Stomach (tissue), 9 donors: ENCODE data around the gene PRKCG. TPM values are rescaled to one million over a fixed set of nuclear protein-coding genes. Genes with fewer than 3 reads are reported as not detected.

Source experiments
- DNase-seq, 2 donors: peaks; one replicate each; pipeline versions ENCODE4 v3.0.0 to v3.0.0-alpha.2; 2013 to 2019
- H3K27ac ChIP-seq, 5 donors: fragments of 200-600 bp in 4 of 5; sonication (generic) in 4 of 5; one replicate each; pipeline ENCODE4 v1.5.1; 2013 to 2019; ENCODE audit warnings: mild to moderate bottlenecking in 1 of 5, moderate library complexity in 1 of 5
- H3K27me3 ChIP-seq, 3 donors: fragments of 200-600 bp; sonication (generic); one replicate each; pipeline ENCODE4 v1.5.1; 2017 to 2019; ENCODE audit warnings: mixed run types in 1 of 3
- H3K36me3 ChIP-seq, 4 donors: fragments of 200-600 bp; sonication (generic); 1 replicate in 3 of 4; 2 replicates in 1 of 4; pipeline ENCODE4 v1.5.1; 2016 to 2019
- H3K4me1 ChIP-seq, 4 donors: fragments of 200-600 bp; sonication (generic); one replicate each; pipeline ENCODE4 v1.5.1; 2016 to 2019
- H3K4me3 ChIP-seq, 4 donors: fragments of 200-600 bp; sonication (generic) in 3 of 4; one replicate each; pipeline ENCODE4 v1.5.1; 2016 to 2019; ENCODE audit warnings: mild to moderate bottlenecking in 1 of 4
- H3K9me3 ChIP-seq, 4 donors: fragments of 200-600 bp; sonication (generic); one replicate each; pipeline ENCODE4 v1.5.1; 2016 to 2019
- EP300 ChIP-seq: sonication (generic); formaldehyde crosslinking; IDR thresholded peaks from one replicate; pipeline ENCODE4 v1.6.1; 2017; ENCODE audit warnings: antibody characterized with exemption
- POLR2A ChIP-seq, 4 donors: fragments of 450-650 bp; IDR thresholded peaks; one replicate each; pipeline ENCODE4 v1.6.1; 2016; ENCODE audit warnings: antibody characterized with exemption in 4 of 4, control low read depth in 2 of 4, mild to moderate bottlenecking in 1 of 4, moderate library complexity in 1 of 4
- POLR2AphosphoS5 ChIP-seq, 3 donors: sonication (generic); formaldehyde crosslinking; IDR thresholded peaks; one replicate each; pipeline ENCODE4 v1.6.1; 2016; ENCODE audit warnings: antibody characterized with exemption in 3 of 3
- WGBS, 5 donors: extraction: QIAGEN DNeasy Blood & Tissue Kit in 3 of 5; methylation state at CpG; one replicate each; pipeline versions ENCODE4 v1.1.5 to v1.1.7; 2013 to 2018; 5-methylcytosine and 5-hydroxymethylcytosine counted together
- intact Hi-C: fragments of 100-400 bp; cut with DNase I; formaldehyde crosslinking; loops from one replicate; pipeline ENCODE4 v1.15.1; 2023; ENCODE audit warnings: low total_unique reads
- polyA plus RNA-seq, 3 donors: library from polyadenylated mRNA; stranded (reverse); fragments of 200-250 nt; gene quantifications; one replicate each; pipeline ENCODE4 v1.2.3, GENCODE V29; 2013
- total RNA-seq, 5 donors: library from RNA; depleted of rRNA; stranded (reverse); fragments of >200 nt; gene quantifications; one replicate each; pipeline versions ENCODE4 v1.1.0 to v1.2.3, GENCODE V29; 2014 to 2016
- TF ChIP-seq, protein P1 (sequence below), 7 experiments: fragments of 450-650 bp in 4 of 7; fragments of 200-600 bp in 3 of 7; sonication (generic) in 3 of 7; IDR thresholded peaks; one replicate each; pipeline ENCODE4 v1.5.1; 2016 to 2019; ENCODE audit warnings: antibody characterized with exemption in 7 of 7, control low read depth in 2 of 7, mild to moderate bottlenecking in 1 of 7
- donor health status: healthy with polysubstance abuse.
- donor health status: Bipolar disorder and iron deficiency.
- donor health status: healthy.

PRKCG gene
- total and polyA plus RNA-seq, 8 donors = 0.25 to 0.30 TPM; not detected in 6

DNA sequence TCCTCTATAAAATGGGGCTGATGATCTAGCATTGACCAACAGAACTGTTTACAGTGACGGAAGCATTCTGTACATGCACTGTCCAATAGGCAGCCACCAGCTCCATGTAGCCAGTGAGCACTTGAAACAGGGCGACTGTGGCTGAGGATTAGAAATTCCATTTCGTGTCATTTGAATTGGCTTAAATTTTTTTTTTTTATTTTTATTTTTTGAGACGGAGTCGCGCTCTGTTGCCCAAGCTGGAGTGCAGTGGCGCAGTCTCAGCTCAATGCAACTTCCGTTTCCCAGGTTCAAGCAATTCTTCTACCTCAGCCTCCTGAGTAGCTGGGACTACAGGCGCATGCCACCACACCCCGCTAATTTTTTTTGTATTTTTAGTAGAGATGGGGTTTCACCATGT, 3.0 kb downstream of the PRKCG start:
- no peak overlapping the region for H3K27ac ChIP-seq
- TF ChIP-seq POLR2A (IDR thresholded peaks at IDR 0.05) (no peak), EP300 (no peak), POLR2AphosphoS5 (IDR thresholded peaks at IDR 0.05) (no peak)
- TF ChIP-seq, protein P1, sequence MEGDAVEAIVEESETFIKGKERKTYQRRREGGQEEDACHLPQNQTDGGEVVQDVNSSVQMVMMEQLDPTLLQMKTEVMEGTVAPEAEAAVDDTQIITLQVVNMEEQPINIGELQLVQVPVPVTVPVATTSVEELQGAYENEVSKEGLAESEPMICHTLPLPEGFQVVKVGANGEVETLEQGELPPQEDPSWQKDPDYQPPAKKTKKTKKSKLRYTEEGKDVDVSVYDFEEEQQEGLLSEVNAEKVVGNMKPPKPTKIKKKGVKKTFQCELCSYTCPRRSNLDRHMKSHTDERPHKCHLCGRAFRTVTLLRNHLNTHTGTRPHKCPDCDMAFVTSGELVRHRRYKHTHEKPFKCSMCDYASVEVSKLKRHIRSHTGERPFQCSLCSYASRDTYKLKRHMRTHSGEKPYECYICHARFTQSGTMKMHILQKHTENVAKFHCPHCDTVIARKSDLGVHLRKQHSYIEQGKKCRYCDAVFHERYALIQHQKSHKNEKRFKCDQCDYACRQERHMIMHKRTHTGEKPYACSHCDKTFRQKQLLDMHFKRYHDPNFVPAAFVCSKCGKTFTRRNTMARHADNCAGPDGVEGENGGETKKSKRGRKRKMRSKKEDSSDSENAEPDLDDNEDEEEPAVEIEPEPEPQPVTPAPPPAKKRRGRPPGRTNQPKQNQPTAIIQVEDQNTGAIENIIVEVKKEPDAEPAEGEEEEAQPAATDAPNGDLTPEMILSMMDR (IDR thresholded peaks at IDR 0.05) = no peak
- H3K4me3 ChIP-seq = no peak overlapping the region
- DNase-seq = no peak
- H3K4me1 ChIP-seq = peaks cover 13 to 36% (median 26%) of the 10 kb centered on the region in 4 donors
- intact Hi-C loops = no loop called here
- no peaks in the 10 kb centered on the region for H3K36me3 ChIP-seq
- WGBS, 5 donors = 90 to 96% (median 95%) methylated on average over 10 of the region's 10 CpGs
- H3K9me3 ChIP-seq = no peaks in the 10 kb centered on the region
- H3K27me3 ChIP-seq = peaks cover 18 to 72% (median 36%) of the 10 kb centered on the region in 3 donors

DNA sequence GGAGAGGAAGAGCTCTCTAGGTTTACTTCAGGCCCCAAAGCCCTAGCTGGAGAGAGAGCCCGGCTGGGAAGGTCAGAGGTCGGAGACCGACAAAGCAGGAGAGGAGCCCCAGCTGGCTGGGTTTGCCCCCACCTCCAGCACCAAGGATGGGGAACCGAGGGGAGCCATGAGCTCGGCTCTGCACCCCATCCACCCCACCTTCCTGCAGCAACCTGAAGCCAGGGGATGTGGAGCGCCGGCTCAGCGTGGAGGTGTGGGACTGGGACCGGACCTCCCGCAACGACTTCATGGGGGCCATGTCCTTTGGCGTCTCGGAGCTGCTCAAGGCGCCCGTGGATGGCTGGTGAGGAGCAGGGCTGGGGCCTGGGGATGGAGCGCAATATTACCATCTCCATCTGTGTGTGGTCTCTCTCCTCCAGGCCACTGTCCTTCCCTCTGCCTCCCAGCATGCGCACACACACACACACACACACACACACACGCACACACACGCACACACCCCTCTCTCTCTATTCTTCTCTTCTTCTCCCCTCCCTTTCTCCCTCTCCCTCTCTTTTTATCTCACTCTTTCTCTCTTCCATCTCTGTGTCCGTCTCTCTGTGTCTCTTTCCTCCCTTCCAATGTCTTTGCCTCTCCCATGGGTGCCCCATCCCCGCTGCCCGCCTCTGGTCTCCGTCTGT, 10.4 kb downstream of the PRKCG start:
- H3K27ac ChIP-seq = no peak overlapping the region
- DNase-seq = no peak
- 67 to 82% (median 75%) methylated on average over 19 to 23 of the region's 23 CpGs for WGBS, 5 donors
- no peaks in the 10 kb centered on the region for H3K9me3 ChIP-seq
- peaks cover 0 to 11% (median 8%) of the 10 kb centered on the region in 4 donors for H3K4me1 ChIP-seq
- no peak overlapping the region for H3K4me3 ChIP-seq
- TF ChIP-seq POLR2A (IDR thresholded peaks at IDR 0.05) (no peak), POLR2AphosphoS5 (IDR thresholded peaks at IDR 0.05) (no peak), EP300 (no peak)
- TF ChIP-seq, protein P1 (IDR thresholded peaks at IDR 0.05) = no peak
- intact Hi-C loops = loop anchor here (10.0 kb wide), 1 partner anchor 48 kb away; no protein-coding TSS in a partner anchor
- H3K36me3 ChIP-seq = no peaks in the 10 kb centered on the region
- H3K27me3 ChIP-seq = peaks cover 0 to 82% (median 30%) of the 10 kb centered on the region in 3 donors

DNA sequence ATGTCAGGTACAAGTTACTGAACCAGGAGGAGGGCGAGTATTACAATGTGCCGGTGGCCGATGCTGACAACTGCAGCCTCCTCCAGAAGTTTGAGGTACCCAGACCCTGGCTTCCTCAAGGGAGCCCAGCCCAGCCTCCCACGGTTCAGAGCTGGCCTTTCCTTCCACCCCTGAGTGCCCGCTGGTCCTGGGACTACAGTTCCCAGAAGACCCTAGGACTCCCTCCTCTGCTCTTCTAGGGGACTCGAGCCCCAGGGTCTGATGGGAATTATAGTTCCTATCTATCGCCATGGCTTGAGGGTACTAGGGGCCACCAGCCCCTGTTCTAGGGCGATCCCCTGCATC, 11.0 kb downstream of the PRKCG start:
- Histone ChIP-seq H3K27me3 (peaks cover 0 to 88% (median 36%) of the 10 kb centered on the region in 3 donors), H3K9me3 (no peaks in the 10 kb centered on the region), H3K4me1 (peaks cover 0 to 11% (median 8%) of the 10 kb centered on the region in 4 donors), H3K27ac (no peak overlapping the region), H3K4me3 (no peak overlapping the region), H3K36me3 (no peaks in the 10 kb centered on the region)
- intact Hi-C loops = loop anchor here (10.0 kb wide), 1 partner anchor 48 kb away; no protein-coding TSS in a partner anchor
- WGBS, 5 donors = 62 to 71% (median 65%) methylated on average over 8 of the region's 8 CpGs
- no peak for TF ChIP-seq POLR2A (IDR thresholded peaks at IDR 0.05)
- no peak for DNase-seq

DNA sequence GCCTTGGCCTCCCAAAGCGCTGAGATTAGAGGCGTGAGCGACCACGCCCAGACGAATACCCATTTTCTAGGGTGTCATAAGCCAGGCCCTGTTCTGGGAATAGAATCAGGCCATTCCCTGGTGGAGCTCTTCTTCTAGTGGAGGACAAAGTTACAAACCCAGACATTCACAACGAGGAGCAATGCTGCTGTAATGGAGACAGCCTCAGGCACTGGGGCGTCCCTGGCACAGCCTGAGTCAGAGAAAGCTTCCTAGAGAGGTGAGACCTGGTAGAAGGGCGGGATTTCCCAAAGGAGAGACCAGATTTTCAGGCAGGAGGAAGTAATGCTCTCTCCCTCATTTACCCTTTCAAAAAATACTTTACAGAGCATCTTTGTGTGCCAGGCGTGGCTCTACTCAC, 12.7 kb downstream of the PRKCG start:
- WGBS, 5 donors = 74 to 80% (median 75%) methylated on average over 9 of the region's 9 CpGs
- intact Hi-C loops = loop anchor here (10.0 kb wide), 1 partner anchor 50 kb away; no protein-coding TSS in a partner anchor
- no peak for DNase-seq
- H3K4me3 ChIP-seq = no peak overlapping the region
- H3K36me3 ChIP-seq = no peaks in the 10 kb centered on the region
- no peaks in the 10 kb centered on the region for H3K9me3 ChIP-seq
- H3K4me1 ChIP-seq = peaks cover 0 to 8% (median 6%) of the 10 kb centered on the region in 4 donors
- H3K27ac ChIP-seq = no peak overlapping the region
- H3K27me3 ChIP-seq = peaks cover 0 to 99% (median 46%) of the 10 kb centered on the region in 3 donors
- TF ChIP-seq EP300 = no peak
- TF ChIP-seq POLR2A (IDR thresholded peaks at IDR 0.05) = no peak
- TF ChIP-seq POLR2AphosphoS5 (IDR thresholded peaks at IDR 0.05) = no peak
- TF ChIP-seq, protein P1 (IDR thresholded peaks at IDR 0.05) = no peak

DNA sequence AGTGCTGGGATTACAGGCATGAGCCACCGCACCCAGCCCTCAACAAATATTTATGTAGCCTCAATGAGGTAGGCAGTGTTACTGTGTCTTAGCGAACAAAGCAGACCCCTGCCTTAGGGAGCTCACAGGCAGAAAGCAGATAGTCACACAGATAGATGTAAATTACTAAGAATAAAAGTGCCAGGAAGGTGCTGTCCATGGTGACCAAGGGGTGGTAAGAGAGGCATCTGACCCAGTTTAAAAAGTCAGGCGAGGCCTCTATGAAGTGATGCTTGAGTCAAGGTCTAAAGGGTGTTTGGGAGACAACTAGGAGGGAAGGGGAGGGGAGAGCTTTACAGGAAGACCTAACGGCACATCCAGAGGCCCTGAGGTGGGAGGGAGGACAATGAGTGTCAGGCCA, 14.7 kb downstream of the PRKCG start:
- no peak overlapping the region for H3K4me3 ChIP-seq
- peaks cover 0 to 98% (median 39%) of the 10 kb centered on the region in 3 donors for H3K27me3 ChIP-seq
- intact Hi-C loops = loop anchor here (10.0 kb wide), 1 partner anchor 52 kb away; no protein-coding TSS in a partner anchor
- WGBS, 5 donors = 28 to 60% (median 33%) methylated on average over 4 of the region's 4 CpGs
- no peak for TF ChIP-seq POLR2AphosphoS5 (IDR thresholded peaks at IDR 0.05)
- TF ChIP-seq, protein P1 (IDR thresholded peaks at IDR 0.05) = no peak
- no peak for TF ChIP-seq POLR2A (IDR thresholded peaks at IDR 0.05)
- no peak for TF ChIP-seq EP300
- peaks cover 0 to 4% (median 0%) of the 10 kb centered on the region in 4 donors for H3K4me1 ChIP-seq
- no peak overlapping the region for H3K27ac ChIP-seq
- no peaks in the 10 kb centered on the region for H3K36me3 ChIP-seq
- no peaks in the 10 kb centered on the region for H3K9me3 ChIP-seq
- DNase-seq = no peak
